ENCODE measurements around the gene GLIS2. TPM values are rescaled to one million over a fixed set of nuclear protein-coding genes. Genes with fewer than 3 reads are reported as not detected.
A peak's percentile ranks its signal among the peaks of the same experiment; 100 is the strongest.

GLIS2 gene
- 0.20 and 0.65 TPM in 2 replicates for total RNA-seq

DNA sequence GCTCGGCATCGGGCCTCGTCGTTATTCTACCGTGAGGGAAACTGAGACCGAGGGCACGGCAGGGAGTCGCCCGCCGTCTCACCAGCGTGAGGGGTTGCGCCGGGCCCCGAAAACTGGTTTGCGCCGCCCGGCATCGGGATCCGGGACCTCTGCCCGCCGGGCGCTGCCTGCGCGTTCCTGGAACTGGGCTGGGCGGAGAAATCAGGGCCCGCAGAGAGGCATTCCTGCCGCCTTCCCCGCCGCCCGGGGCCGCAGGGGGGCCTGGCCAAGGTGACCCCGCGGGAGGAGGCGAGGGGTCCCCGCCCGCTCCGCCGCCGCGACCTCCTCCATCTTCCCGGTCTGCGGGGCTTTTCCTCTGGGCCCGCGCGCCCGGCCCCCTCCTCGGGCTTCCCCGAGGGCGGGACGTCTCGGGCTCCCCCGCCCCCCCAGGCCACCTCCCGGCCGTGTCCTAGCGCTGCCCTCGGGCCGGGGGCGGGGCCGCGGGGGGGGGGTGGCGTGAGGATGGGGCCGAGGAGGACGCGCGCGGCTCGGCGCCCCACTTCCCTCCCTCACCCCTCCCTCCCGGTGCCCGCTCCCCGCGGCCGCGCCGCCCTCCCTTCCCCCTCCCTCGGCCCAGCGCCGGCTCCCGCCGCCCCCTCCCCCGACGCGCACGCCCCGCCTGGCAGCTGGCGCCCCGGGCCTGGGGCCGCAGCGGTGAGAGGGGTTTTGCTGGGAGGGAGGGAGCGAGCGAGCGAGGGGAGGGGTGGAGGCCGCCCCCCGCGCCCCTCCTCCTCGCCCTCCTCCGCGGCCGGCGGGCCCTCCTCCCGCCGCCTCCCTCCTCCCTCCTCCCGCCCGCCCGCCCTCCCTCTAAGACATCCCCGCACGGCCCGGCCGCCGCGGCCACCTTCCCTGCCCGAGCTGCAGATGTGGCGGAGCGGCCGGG is at the start of gene GLIS2:
GLIS2 (plus strand) TSS at position 882 of the 922 bp plus-strand sequence. CDS start 16,214 bp downstream, outside the sequence.
- DNase-seq (ENCODE audit: low read depth in 2 of 2) = peak in 1 of 2 donors; percentile 69

DNA sequence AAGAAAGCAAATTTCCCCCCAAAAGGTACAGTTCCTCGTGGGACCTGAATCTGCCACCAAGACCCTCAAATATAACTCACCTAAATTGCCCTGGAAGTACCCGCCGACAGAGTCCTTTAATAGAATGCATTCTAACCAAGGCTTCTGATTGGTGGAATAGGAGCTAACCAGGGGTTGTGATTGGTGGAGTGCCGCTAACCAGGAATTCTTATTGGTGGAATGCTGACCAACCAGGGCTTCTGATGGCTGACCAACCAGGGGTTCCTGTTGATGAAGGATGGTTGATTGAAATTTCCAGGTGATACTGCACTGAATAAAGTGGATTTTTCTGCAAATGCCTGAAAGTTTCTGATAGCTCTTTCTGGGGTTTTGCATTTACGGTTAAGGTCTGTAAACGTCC is 49.5 kb upstream of the GLIS2 start:
- DNase-seq (ENCODE audit: low read depth in 2 of 2) = peak; percentile 24 to 26

DNA sequence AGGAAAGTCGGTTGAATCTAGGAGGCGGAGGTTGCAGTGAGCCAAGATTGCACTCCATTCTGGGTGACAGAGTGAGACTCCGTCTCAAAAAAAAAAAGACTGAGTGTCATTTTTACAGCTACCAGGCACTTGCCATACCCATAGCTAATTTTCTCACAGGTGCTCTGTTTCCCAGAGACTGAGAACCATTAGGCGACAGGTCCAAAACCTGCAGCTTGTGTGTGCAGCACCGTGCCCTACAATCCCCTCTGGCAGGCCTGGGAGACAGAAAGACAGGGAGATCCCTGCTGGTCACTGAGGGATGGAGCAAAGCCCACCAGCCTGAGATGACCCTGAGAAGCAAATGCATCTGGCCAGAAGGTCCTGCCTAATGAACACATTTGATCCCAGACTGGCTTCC is 45.8 kb upstream of the GLIS2 start:
- no peak for DNase-seq (ENCODE audit: low read depth in 2 of 2)

DNA sequence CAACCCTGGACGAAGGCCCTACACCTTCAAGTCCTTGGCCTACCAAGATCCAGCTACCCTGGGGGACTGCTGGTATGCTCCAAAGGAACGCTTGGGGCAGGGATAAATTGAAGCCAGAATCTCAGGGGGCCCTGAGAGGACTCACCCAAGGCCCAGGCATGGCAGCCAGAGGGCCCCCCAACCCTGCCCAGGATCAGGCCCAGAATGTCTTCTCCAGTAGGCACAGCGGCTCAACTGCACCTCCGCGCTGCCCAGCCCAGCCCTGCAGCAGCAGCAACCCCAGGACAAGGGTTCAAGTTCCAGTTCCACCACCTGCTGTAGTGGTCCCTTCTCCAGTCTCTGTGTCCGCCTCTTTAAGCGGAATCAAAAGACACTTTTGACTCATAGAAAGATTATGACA is 45.3 kb upstream of the GLIS2 start:
- DNase-seq (ENCODE audit: low read depth in 2 of 2) = no peak

DNA sequence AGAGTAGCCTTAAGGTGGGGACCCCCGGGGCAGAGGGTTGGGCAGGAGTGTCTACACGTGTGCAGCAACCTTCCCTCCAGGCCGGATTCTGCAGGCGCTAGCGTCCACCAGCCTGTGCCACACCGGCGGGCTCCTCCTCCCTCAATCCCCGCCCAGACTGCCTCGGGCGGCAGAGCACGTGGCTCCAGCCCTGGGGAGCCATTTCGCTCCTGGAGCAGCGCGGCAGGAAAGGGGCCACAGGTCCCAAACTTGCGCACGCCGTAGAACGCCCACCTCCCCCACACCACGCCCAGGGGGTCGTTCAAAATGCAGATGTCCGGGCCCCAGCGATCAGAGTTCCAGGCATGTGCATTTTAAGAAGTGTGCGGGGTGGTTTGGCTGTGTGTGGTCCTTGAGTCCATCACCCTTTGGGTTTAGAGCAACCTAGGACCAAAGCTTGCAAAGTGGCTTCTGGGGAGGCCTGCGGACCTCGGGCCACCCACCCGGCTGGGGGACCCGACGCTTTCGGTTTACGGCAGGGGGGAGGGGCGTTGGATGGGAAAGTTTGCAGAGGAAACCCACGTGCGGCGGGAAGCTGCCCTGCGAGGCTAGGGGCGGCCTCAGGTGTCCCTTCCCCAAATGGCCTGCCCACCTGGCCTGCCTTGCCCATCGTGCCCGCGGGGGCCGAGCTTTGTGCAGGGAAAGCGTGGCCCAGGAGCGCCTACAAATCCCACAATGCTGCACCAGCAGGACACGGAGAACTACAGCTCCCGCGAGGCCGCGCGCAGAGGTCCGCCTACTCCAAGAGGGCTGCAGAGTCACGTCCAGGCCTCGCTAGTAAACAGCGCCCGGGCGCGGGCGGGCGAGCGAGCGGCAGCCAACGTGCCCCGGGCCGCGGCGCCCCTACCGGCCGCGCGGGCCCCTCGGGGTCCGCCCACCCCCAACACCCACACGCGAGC is 44.4 kb upstream of the GLIS2 start:
- DNase-seq (ENCODE audit: low read depth in 2 of 2) = peak; percentile 94 to 95

DNA sequence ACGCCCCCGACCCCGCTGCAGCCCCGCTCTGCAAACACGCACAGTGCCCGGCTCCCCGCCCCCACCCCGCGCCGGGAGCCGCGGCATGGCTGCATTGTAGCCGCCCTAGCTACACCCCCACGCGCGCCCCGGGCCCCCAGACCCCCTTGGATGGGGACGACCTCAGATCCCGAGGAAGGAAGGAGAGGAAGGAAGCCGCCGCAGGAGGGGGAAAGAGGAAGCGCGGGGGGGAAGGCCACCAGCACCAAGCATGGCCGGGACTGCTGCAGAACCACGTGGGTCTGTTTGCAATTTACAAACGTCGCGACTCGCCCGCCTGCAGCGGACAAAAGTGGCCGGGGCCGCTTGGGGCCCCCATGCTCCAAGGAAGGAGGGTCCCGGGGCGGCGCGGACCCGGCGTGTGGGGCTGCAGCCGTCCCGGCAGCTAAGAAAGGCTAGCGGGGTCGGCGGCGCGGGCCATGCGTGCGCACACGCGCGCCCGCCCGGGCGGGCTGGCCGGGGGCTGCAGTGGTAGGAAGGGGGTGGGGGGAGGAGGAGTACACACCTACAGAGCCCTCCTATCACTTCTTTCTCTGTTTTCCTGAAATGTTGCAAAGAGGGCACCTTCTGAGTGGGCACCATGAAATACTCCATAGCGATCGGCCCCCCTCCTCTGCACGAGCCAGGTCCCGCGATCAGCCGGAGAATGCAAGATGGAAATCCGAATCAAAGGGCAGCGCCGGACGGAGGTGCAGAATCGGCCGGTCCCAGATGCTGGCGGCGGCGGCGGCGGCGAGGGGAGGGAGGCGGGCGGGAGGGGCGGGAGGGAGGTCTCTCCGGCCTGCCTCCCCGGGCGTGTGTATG is 43.5 kb upstream of the GLIS2 start:
- peak; percentile 40 to 60 for DNase-seq (ENCODE audit: low read depth in 2 of 2)

DNA sequence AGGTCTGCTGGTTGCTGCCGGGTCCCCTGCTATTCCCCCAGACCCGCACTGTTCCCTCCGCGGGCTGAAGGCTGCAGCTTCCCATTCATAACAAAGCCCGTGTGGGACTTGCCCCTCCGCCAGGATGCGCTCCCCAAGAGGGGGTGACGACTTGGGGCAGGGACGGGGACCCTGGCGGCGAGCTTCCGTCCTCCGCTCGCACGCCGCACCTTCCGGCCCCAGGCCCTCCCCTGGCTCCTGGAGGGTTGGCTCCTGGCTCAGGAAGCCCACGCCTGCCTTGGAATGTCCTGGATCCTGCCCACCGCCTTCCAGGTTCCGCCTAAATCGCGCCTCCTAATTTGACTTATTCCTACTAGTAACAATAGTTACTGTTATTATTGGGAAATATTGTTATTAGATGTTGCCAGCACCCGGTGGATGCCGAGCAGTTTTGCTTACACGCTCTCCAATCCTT is 42.0 kb upstream of the GLIS2 start:
- DNase-seq (ENCODE audit: low read depth in 2 of 2) = peak; percentile 53 to 60

DNA sequence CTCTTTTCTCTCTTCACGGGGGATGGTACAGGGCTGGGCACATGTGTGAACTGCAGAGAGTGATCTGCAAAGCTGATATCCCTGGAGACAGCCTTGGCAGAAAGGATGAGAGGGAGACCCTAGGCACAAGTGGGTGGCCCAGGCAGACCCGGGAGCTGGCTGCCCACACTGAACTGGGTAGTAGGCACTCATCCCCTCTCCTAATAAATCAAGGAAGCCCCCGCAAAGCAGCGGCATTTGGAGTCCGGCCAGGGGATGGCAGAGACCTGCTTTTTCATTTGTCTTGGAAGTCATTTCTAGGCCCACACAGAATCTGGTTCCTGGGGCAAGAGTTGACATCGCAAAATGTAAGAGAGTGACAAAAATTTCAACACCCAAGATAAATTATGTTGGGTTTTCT is 40.0 kb upstream of the GLIS2 start:
- no peak for DNase-seq (ENCODE audit: low read depth in 2 of 2)

DNA sequence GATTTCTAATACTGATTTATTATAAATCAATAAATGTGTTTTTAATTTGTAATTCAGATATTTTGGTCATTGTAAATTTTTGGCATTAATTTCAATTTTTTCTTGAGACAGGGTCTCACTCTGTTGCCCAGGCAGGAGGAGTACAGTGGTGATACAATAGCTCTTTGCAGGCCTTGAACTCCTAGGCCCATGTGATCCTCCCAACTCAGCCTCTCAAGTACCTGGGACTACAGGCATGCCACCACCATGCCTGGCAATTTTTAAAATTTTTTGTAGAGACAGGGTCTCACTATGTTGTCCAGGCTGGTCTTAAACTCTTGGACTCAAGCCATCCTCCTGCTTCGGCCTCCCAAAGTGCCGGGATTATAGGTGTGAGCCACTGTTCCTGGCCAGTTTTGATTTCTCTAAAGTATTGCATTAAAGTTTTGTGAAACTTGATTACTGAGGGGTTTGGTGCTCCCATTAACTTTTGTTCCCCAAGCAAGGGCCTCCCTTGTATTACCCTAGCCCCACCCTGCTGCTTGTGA is 37.8 kb upstream of the GLIS2 start:
- DNase-seq (ENCODE audit: low read depth in 2 of 2) = no peak

DNA sequence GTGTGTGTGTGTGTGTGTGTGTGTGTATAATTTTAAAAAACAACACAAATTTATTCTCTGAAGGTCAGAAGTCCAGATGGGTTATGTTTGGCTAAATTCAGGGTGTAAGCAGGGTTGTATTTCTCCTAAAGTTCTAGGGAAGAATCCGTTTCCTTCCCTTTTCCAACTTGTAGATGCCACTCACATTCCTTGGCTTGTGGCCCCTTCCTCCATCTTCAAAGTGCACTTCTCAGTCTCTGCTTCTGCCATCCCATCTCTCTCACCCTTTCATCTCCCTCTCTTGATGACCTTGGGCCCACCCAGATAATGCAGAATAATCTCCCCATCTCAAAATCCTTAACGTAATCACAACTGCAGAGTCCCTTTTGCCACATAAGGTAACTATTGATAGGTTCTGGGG is 35.2 kb upstream of the GLIS2 start:
- DNase-seq (ENCODE audit: low read depth in 2 of 2) = no peak

DNA sequence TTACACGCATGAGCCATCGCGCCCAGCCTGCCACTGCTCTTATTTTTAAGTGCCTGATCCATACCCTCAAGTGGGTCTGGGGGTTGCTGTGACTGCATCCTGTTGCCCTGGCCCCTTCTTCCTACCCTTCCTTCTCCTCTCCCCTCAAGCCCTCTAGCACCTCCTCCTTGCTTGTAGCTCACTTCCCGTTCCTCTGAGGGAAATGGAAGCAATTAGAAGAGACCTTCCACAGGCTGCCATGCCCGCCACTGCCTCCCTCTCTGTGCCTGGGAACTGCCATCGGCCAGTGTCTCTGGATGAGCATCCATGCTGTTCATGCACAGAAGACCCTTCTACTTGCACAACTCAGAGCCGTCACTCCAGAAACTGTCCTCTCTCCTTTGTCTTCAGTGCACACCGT is 32.4 kb upstream of the GLIS2 start:
- no peak for DNase-seq (ENCODE audit: low read depth in 2 of 2)

DNA sequence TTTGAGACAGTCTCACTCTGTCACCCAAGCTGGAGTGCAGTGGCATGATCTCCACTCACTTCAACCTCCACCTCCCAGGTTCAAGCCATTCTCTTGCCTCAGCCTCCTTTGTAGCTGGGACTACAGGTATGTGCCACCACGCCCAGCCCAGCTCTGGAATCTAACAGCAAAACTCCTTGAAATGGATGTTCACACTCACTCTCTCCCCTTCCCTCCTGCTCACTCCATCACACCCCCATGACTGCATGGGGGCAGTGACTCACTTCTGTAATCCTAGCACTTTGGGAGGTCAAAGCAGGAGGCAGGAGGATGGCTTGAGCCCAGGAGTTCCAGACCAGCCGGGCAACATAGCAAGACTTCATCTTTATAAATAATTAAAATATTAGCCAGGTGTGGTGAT is 31.9 kb upstream of the GLIS2 start:
- no peak for DNase-seq (ENCODE audit: low read depth in 2 of 2)

DNA sequence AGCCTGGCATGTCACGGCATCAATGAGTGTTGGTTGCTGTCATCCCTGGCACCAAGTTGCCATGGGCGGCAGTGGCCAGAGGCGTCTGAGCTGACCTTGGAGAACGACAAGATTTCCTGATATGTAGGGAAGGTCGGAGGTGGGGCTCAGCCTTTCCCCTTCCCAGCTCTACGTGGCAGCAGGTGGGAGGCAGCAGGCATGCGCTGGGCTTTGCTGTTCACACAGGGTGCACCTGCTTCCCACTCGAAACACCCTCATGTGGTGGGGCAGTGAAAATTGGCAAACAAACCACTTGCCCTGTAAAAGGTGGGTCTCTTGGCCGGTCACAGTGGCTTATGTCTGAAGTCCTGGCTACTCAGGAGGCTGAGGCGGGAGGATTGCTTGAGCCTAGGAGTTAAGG is 30.7 kb upstream of the GLIS2 start:
- DNase-seq (ENCODE audit: low read depth in 2 of 2) = no peak

DNA sequence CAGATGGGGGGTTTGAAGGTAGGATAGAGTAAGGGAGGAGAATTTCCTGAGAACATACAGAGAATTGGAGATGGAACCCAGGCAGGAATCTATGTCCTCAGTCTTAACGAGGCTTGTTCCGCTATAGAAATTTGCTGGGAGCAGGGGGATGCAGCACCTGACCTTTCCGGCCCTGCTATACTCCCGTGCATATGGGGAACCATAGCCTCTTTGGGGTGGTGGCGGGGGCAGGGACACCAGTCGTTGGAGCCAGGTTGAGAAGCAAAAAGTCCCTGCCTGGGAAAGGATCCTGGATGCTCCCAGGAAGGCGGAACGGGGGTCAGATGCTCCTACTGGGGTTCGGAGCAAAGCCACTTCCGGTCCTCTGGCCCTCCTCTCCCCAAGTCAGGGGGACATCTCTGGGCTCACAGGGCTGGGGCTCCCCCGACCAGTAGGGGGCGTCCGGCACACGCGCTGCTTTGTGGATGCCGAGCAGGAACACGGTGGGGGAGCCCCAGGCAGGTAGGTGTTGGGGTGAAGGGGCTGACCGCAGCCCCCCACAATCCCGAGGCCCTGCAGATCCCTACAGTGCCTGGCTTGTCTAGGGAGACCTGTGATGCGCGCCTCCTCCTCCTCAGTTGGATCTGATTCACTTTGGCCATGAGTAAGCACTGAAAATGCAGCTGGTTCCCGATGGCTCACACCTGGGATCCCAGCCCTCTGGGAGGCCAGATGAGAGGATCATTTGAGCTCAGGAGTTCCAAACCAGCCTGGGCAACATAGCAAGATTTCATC is 27.5 kb upstream of the GLIS2 start:
- peak; percentile 50 to 64 for DNase-seq (ENCODE audit: low read depth in 2 of 2)

DNA sequence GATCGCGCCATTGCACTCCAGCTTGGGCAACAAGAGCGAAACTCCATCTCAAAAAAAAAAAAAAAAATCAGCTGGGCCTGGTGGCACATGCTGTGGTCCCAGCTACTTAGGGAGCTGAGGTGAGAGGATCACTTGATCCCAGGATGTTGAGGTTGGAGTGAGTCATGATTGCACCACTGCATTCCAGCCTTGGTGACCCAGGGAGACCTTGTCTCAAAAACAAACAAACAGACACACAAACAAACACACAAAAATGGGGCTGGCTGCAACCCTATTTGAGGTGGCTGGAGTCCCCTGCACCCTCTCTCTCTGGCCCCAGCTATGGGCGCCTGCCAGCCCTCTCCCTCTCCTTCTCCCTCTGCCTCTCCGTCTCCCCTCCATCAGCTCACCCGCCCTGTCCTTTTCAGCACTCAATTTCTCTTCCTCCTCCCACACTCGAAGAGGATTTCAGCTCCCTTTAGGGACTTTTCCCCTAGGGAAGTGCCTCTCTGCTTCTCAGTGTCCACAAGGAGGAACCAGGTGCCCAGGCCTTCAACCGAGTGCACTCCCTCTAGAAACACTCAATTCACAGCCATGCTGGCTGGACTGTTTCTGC is 25.5 kb upstream of the GLIS2 start:
- peak in 1 of 2 donors; percentile 42 for DNase-seq (ENCODE audit: low read depth in 2 of 2)

DNA sequence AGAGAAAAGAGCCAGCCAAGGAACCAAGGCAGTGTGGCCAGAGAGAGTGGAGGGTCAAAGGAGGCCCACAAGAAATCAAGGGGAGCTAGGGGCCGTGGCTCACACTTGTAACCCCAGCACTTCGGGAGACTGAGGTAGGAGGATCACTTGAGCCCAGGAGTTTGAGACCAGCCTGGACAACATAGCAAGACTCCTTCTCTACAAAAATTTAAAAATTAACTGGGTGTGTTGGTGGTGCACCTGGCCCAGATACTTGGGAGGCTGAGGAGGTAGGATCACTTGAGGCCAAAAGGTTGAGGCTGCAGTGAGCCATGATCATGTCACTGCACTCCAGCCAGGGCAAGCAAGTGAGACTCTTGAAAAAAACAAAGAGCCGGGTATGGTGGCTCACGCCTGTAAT is 24.2 kb upstream of the GLIS2 start:
- DNase-seq (ENCODE audit: low read depth in 2 of 2) = no peak

DNA sequence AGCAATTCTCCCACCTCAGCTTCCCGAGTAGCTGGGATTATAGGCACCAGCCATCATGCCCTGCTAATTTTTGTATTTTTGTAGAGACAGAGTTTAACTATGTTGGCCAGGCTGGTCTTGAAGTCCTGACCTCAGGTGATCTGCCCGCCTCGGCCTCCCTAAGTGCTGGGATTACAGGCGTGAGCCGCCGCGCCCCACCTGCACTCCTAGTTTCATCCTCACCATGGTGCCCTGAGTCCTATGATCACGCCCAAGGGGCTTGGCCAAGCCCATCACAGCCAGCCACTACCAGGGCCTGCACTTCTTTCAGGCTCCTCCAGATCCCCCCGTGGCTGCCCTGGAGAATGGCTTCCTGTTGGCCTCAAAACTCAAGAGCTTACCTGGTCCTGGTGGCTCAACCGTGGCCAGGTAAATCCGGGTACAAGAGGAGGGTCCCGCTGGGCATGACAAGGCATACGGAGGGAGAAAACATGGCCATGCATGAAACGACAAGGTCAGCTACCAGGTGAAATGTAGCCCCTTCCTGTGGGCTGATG is 22.6 kb upstream of the GLIS2 start:
- DNase-seq (ENCODE audit: low read depth in 2 of 2) = no peak

DNA sequence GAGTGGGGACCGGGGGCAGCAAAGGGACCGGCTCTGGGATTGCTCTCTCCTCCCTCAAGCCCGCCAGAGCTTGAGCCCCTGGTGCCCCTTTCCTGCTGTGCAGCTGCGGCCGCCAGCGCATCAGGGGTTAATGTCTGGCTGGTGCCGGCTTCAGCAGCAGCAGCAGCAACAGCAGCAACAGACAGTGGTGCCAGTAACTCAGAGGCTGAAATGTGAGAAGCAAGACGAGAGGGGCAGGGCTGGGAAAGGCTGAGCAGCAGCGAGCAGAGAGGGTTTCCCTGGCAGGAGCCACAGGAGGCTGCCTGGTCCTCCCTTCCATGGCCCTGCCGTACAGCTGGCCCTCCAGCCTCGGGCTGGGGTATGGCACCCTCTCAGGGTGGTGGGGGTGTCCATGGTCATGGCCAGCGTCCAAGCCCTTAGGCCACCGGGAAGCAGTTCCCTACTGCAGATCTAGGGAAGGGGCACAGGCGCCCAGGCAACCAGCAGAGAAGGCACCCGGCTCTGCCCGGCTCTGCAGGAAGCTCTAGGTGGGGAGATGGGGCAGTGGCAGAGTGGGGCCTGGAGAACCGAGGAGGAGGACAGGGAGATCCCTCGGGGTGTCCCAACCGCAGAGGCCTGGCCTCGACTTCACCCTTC is 21.9 kb upstream of the GLIS2 start:
- DNase-seq (ENCODE audit: low read depth in 2 of 2) = peak in 1 of 2 donors; percentile 31

DNA sequence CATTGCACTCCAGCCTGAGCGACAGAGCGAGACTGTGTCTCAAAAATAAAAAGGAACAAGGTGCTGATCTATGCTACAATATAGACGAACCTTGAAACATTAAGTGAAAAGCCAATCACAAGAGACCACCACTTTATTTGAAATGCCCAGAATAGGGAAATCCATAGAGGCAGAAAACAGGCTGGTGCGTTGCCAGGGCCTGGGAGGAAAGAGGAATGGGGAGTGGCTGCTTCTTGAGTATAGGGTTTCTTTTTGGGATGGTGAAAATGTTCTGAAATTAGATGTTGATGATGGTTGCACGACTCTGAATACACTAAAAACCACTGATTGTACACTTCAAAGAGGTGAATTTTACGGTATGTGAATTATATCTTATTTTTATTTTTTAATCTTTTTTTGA is 20.3 kb upstream of the GLIS2 start:
- DNase-seq (ENCODE audit: low read depth in 2 of 2) = no peak
